Astrocyte of the spinal cord (primary cell): ENCODE measurements around the gene DIP2C.
A peak's percentile ranks its signal among the peaks of the same experiment; 100 is the strongest.

Experiments
- DNase-seq: peaks from one replicate; pipeline ENCODE4 v3.0.0; 2011; ENCODE audit warnings: low read depth, low spot score
- H3K4me3 ChIP-seq: 2 replicates; pipeline ENCODE4 v1.5.1; 2011; ENCODE audit warnings: low read depth, mild to moderate bottlenecking, low read length, moderate library complexity
- in situ Hi-C: cut with HindIII; loops from 2 replicates; pipeline ENCODE4 v1.10.0; 2017; ENCODE audit warnings: low sequenced_read_pairs
- TF ChIP-seq, protein P1 (sequence below): IDR thresholded peaks from 2 replicates; pipeline ENCODE4 v1.5.1; 2012; ENCODE audit warnings: low read depth, mild to moderate bottlenecking, low read length, inconsistent platforms

Gene DIP2C

DNA sequence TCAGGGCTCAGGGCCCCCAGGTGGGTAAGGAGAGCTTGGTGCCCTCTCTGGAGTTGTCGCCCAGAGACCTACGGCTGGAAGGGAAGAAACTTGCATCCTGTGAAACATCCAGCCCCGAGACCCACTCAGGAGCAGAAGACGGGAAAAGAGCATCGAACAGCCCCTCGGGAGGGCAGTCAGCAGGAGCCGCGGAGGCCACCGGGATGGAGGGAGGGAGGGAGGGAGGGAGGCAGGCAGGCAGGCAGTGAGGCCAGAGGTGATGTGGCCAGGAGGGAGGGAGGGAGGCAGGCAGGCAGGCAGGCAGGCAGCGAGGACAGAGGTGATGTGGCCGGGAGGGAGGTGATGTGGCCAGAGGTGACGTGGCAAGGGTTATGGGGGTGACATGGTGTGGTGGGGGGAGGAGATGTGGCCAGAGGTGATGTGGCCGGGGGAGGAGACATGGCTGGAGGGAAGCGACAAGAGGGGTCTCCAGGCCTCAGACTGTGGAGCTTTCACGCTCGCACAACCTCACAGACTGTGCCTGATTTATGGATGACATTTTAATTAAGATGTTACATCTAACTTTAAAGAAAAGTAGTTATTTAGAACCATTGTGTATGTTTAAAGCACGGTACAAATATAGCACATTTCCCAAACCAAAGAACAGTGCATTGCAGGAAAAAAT, 141.1 kb downstream of the DIP2C start:
- TF ChIP-seq, protein P1, sequence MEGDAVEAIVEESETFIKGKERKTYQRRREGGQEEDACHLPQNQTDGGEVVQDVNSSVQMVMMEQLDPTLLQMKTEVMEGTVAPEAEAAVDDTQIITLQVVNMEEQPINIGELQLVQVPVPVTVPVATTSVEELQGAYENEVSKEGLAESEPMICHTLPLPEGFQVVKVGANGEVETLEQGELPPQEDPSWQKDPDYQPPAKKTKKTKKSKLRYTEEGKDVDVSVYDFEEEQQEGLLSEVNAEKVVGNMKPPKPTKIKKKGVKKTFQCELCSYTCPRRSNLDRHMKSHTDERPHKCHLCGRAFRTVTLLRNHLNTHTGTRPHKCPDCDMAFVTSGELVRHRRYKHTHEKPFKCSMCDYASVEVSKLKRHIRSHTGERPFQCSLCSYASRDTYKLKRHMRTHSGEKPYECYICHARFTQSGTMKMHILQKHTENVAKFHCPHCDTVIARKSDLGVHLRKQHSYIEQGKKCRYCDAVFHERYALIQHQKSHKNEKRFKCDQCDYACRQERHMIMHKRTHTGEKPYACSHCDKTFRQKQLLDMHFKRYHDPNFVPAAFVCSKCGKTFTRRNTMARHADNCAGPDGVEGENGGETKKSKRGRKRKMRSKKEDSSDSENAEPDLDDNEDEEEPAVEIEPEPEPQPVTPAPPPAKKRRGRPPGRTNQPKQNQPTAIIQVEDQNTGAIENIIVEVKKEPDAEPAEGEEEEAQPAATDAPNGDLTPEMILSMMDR = no peak
- no peak overlapping the region for H3K4me3 ChIP-seq
- in situ Hi-C loops = no loop called here
- no peak for DNase-seq

DNA sequence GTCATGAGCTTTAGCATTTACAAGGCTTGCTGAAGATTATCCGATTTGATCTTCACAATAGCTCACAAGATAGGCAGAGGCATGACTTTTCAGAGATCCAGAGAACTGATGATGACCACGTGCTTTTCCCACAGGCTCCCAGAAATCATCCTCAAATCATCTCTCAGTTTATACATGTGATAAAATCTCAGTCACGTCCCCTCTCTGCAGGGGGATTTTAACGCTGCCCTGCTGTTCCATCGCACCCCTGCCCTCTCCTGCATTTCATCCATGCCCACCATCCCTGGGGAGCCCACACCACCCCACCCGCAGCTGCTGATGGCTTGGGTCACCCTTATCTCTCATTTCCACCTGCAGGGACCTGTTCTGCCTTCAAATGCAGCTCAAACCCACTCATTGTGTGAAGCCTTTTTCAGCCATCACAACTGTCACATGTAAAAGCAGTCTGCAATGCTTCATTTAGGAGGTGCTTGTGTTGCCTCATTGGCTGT, 141.8 kb downstream of the DIP2C start:
- in situ Hi-C loops = no loop called here
- no peak overlapping the region for H3K4me3 ChIP-seq
- no peak for DNase-seq
- TF ChIP-seq, protein P1 = no peak

DNA sequence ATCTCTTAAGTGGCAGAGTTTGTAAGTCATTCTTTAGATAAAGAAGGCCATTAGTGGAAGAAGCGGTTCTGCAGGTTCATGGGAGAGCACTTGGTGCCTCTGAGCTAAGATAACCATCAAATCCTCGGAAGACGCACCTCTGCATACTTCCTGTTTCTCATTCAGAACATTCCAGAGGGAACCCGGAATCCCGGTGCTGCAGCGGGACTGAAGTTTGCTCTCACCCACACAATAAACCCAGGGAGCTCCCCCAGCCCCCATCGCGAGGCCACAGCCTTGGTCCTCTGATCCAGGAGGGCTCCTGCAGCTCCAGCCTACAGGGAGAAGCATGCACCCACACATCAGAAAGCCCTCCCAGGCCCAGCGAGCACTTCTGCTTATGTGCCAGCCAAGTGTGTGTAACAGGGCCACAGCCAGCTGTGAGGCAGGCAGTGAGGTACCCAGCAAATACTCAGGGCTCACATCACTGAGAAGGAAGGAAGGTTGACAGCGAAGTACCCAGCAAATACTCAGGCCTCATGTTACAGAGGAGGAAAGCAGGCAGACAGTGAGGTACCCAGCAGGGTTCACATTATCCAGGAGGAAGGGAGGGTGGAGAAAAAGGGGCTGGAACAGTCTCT, 142.4 kb downstream of the DIP2C start:
- TF ChIP-seq, protein P1 = no peak
- in situ Hi-C loops = no loop called here
- no peak overlapping the region for H3K4me3 ChIP-seq
- peak; percentile 12 for DNase-seq

DNA sequence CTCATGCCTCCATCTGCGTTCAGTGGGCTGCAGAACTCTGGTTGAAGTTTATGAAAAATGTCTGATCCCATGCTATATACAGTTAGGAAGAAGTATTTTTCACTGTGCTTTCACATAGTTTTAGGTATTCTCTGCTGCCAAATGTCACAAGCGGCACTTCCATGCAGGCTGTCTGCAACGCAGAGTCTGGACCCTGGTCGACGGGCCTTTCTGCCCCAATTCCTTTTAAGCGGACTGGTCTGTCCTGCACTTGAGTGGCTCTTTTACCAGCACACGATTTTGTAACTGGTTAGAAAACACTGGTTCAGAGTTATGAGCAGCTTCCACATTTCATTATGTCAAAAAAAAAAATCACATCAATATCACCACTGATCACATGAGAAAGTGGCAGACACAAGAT, 143.0 kb downstream of the DIP2C start:
- no peak for DNase-seq
- H3K4me3 ChIP-seq = no peak overlapping the region
- TF ChIP-seq, protein P1 = no peak
- in situ Hi-C loops = no loop called here

DNA sequence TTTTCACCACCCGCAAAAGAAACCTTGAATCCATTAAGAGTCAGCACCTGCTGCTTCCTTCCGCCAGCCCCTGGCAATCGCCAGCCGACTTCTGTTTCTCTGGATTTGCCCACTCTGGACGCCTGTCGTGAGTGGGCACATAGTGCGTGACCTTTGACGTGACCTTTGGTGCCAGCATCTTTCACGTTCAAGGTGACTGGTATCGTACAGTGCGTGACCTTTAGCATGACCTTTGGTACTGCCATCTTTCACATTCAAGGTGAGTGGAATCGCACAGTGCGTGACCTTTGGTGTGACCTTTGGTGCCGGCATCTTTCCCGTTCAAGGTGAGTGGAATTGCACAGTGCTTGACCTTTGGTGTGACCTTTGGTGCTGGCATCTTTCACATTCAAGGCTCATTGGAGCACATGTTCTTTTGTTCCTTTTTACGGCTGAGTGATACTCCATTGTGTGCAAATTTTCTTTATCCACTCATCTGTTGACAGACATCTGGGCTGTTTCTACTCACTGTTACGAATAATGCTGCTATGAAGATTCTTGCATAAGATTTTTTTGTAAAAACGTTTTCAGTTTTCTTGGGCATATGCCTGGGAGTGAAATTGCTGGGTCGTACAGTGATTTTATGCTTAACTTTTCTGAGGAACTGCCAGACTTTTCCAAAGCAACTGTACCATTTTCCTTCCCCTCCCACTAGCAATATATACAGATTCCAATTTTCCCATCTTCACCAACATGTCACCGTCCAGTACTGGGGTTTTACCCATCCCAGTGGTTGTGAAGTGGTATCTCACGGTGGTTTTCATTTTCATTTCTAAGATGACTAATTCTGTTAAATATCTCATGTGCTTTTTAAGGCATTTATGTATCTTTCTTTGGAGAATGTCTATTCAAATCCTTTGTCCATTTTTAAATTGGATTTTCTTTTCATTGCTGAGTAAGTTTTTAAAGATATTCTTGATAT, 145.3 kb downstream of the DIP2C start:
- no peak for DNase-seq
- TF ChIP-seq, protein P1 = no peak

DNA sequence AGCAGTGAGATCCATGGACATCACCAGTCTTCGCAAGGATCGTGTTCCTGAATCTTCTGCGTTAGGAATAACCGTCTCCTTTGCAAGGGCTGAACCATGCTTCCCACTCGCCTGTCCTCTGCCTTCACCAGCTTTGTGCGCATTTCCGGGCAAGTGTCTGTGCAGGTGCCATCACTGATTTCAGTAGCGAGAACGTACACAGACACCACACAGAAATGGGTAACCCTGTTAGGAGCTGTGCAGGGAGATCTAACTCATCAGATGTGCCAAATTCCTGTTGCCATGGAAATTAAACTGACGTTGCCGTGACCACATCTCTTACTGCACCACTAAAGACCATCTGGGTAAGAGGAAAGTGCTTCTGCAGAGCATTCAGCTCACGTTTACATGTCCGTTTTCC, 146.3 kb downstream of the DIP2C start:
- no peak overlapping the region for H3K4me3 ChIP-seq
- TF ChIP-seq, protein P1 = no peak
- in situ Hi-C loops = no loop called here
- DNase-seq = peak; percentile 16

More for the DNA sequence above, 145.3 kb downstream of the DIP2C start:
- in situ Hi-C loops = no loop called here
- H3K4me3 ChIP-seq = no peak overlapping the region
